GM19467 (cell line): ENCODE data around the gene AGTRAP.

Source experiments
- ATAC-seq: cut with Tn5 transposase; IDR thresholded peaks from one replicate; pipeline ENCODE4 v1.9.1; 2021; ENCODE audit warnings: mild to moderate bottlenecking, moderate library complexity; ENCODE audit not compliant: unreplicated experiment

Gene AGTRAP

GRCh38 chr1:11780380-11781147 is 44.6 kb downstream of the AGTRAP start:
- ATAC-seq: no peak

GRCh38 chr1:11781297-11781696 is 45.4 kb downstream of the AGTRAP start:
- ATAC-seq: no peak

GRCh38 chr1:11782127-11782708 is 46.3 kb downstream of the AGTRAP start:
- ATAC-seq: no peak

- no peak for ATAC-seq
These were observed 47.6 kb downstream of the AGTRAP start for GRCh38 chr1:11783556-11783955.

- ATAC-seq: no peak
These were observed 48.5 kb downstream of the AGTRAP start for GRCh38 chr1:11784256-11784992.

GRCh38 chr1:11784993-11785769 is 49.2 kb downstream of the AGTRAP start:
- peak; percentile 75 for ATAC-seq

- ATAC-seq: no peak
These were observed 50.2 kb downstream of the AGTRAP start for GRCh38 chr1:11786168-11786567.

GRCh38 chr1:11787251-11787803 is 51.4 kb downstream of the AGTRAP start:
- ATAC-seq: no peak

- ATAC-seq: no peak
These were observed 52.0 kb downstream of the AGTRAP start for GRCh38 chr1:11787804-11788436.

- ATAC-seq: no peak
These were observed 52.7 kb downstream of the AGTRAP start for GRCh38 chr1:11788549-11789053.

GRCh38 chr1:11789126-11790067 is 53.5 kb downstream of the AGTRAP start:
- no peak for ATAC-seq

GRCh38 chr1:11790101-11790879 is 54.4 kb downstream of the AGTRAP start:
- no peak for ATAC-seq

- ATAC-seq: no peak
These were observed 55.2 kb downstream of the AGTRAP start for GRCh38 chr1:11790880-11791715.

- no peak for ATAC-seq
These were observed 56.2 kb downstream of the AGTRAP start for GRCh38 chr1:11792106-11792505.

GRCh38 chr1:11793819-11794218 is 57.9 kb downstream of the AGTRAP start:
- no peak for ATAC-seq

- no peak for ATAC-seq
These were observed 58.7 kb downstream of the AGTRAP start for GRCh38 chr1:11794446-11795237.
